HCT116 (cell line): ENCODE data around the gene ATG16L1. TPM values are rescaled to one million over a fixed set of nuclear protein-coding genes. Genes with fewer than 3 reads are reported as not detected.

ENCODE experiments used
- ATAC-seq: fragments of 200-7000 bp; cut with Tn5 transposase; 2 replicates; pipeline ENCODE4 v1.9.1; 2020; ENCODE audit warnings: mild to moderate bottlenecking, moderate library complexity
- BruUV-seq: library from RNA; stranded (reverse); fragments of 400-500 nt; replicated peaks from 2 replicates; lab custom pipeline; 2021; lab: Mats Ljungman, UMichigan
- CTCF ChIA-PET: fragments of 300-600 bp; sonication (Branson Sonifier 250); formaldehyde crosslinking; loops from one replicate; lab custom pipeline; 2021; ENCODE audit warnings: antibody characterized with exemption; lab: Charles Lee
- POLR2A ChIA-PET: fragments of 300-600, 350-600 bp; sonication (Branson Sonifier 250); formaldehyde crosslinking; loops from one replicate; lab custom pipeline; 2021; ENCODE audit warnings: antibody characterized with exemption; lab: Charles Lee
- RAD21 ChIA-PET, 2 experiments: fragments of 300-600 bp; sonication (Branson Sonifier 250); formaldehyde crosslinking; loops; one replicate each; lab custom pipeline; 2023; ENCODE audit warnings: low total read pairs in 2 of 2; ENCODE audit not compliant: uncharacterized antibody in 2 of 2, unreplicated experiment in 2 of 2, low non-redundant PET in 1 of 2; lab: Charles Lee
- DNase-seq: peaks from one replicate; pipeline ENCODE4 v3.0.0-alpha.2; 2010; ENCODE audit warnings: low read depth, low spot score
- H2AFZ ChIP-seq: fragments of 200-600 bp; shearing (Covaris generic), sonication (generic); 2 replicates; pipeline ENCODE4 v1.6.1; 2017; ENCODE audit warnings: low read depth, mixed run types, mixed read lengths, antibody characterized with exemption, low read length; ENCODE audit not compliant: poor library complexity, severe bottlenecking
- H3K27ac ChIP-seq: 2 replicates; pipeline ENCODE4 v1.5.1; 2012; ENCODE audit warnings: low read depth, low read length
- H3K27me3 ChIP-seq: fragments of 200-600 bp; sonication (generic); 2 replicates; pipeline ENCODE4 v1.6.1; 2016; ENCODE audit warnings: mixed run types, low read length, mixed read lengths; ENCODE audit not compliant: insufficient read depth
- H3K36me3 ChIP-seq, 2 experiments: fragments of 200-500 bp in 1 of 2; fragments of 200-600 bp in 1 of 2; sonication (Bioruptor generic) in 1 of 2; sonication (generic) in 1 of 2; 2 replicates each; pipeline versions ENCODE4 v1.5.1 to v1.6.1; 2014 to 2016; ENCODE audit warnings: low read length in 2 of 2, inconsistent platforms in 1 of 2, mixed read lengths in 1 of 2, mixed run types in 1 of 2; ENCODE audit not compliant: insufficient read depth in 2 of 2, control insufficient read depth in 1 of 2
- H3K4me1 ChIP-seq, 2 experiments: fragments of 200-600 bp in 1 of 2; sonication (generic) in 1 of 2; 2 replicates each; pipeline versions ENCODE4 v1.5.1 to v1.6.1; 2012 to 2017; ENCODE audit warnings: low read length in 2 of 2, inconsistent platforms in 1 of 2, mild to moderate bottlenecking in 1 of 2, mixed read lengths in 1 of 2, mixed run types in 1 of 2, moderate library complexity in 1 of 2; ENCODE audit not compliant: insufficient read depth in 2 of 2, control insufficient read depth in 1 of 2
- H3K4me2 ChIP-seq: fragments of 200-600 bp; sonication (generic); 2 replicates; pipeline ENCODE4 v1.6.1; 2017; ENCODE audit warnings: mixed run types, low read length, mixed read lengths
- H3K4me3 ChIP-seq, 2 experiments: fragments of 200-600 bp in 1 of 2; sonication (generic) in 1 of 2; replicated peaks in 1 of 2; 2 replicates each; pipeline ENCODE4 v1.5.1; 2011 to 2016; ENCODE audit warnings: low read length in 2 of 2, control low read depth in 1 of 2, low read depth in 1 of 2, mild to moderate bottlenecking in 1 of 2, mixed read lengths in 1 of 2, mixed run types in 1 of 2
- H3K79me2 ChIP-seq: fragments of 200-600 bp; sonication (generic); 2 replicates; pipeline ENCODE4 v1.6.1; 2017; ENCODE audit warnings: mild to moderate bottlenecking, mixed run types, low read length, moderate library complexity, mixed read lengths; ENCODE audit not compliant: insufficient read depth
- H3K9ac ChIP-seq: fragments of 200-600 bp; sonication (generic); 2 replicates; pipeline ENCODE4 v1.6.1; 2016; ENCODE audit warnings: low read length, mixed read lengths
- H3K9me2 ChIP-seq: fragments of 200-600 bp; sonication (generic), shearing (Covaris generic); 2 replicates; pipeline ENCODE4 v1.6.1; 2017; ENCODE audit warnings: mixed run types, mild to moderate bottlenecking, moderate library complexity; ENCODE audit not compliant: insufficient read depth
- H3K9me3 ChIP-seq, 2 experiments: fragments of 200-500 bp in 1 of 2; fragments of 200-600 bp in 1 of 2; sonication (Bioruptor generic) in 1 of 2; sonication (generic) in 1 of 2; 2 replicates each; pipeline ENCODE4 v1.6.1; 2014 to 2017; ENCODE audit warnings: low read length in 2 of 2, mixed read lengths in 2 of 2, inconsistent platforms in 1 of 2, low read depth in 1 of 2, mild to moderate bottlenecking in 1 of 2, mixed run types in 1 of 2, moderate library complexity in 1 of 2; ENCODE audit not compliant: control insufficient read depth in 1 of 2, insufficient read depth in 1 of 2
- H4K20me1 ChIP-seq: fragments of 200-600 bp; sonication (generic), shearing (Covaris generic); 2 replicates; pipeline ENCODE4 v1.6.1; 2017; ENCODE audit warnings: mixed run types, mild to moderate bottlenecking, moderate library complexity; ENCODE audit not compliant: insufficient read depth
- ELF1 ChIP-seq: IDR thresholded peaks from 2 replicates; pipeline ENCODE4 v1.6.1; 2012; ENCODE audit warnings: low read depth, borderline replicate concordance
- EZH2phosphoT487 ChIP-seq: fragments of 200-600 bp; IDR thresholded peaks from 2 replicates; pipeline ENCODE4 v1.6.1; 2018; ENCODE audit warnings: antibody characterized with exemption, borderline replicate concordance
- FOSL1 ChIP-seq: IDR thresholded peaks from 2 replicates; pipeline ENCODE4 v1.6.1; 2012; ENCODE audit warnings: low read depth
- POLR2AphosphoS5 ChIP-seq: IDR thresholded peaks from 2 replicates; pipeline ENCODE4 v1.6.1; 2011; ENCODE audit warnings: mild to moderate bottlenecking, low read depth, low read length, moderate library complexity
- RAD21 ChIP-seq: IDR thresholded peaks from 2 replicates; pipeline ENCODE4 v1.6.1; 2012; ENCODE audit warnings: low read depth, mild to moderate bottlenecking
- REST ChIP-seq: IDR thresholded peaks from 2 replicates; pipeline ENCODE4 v1.6.1; 2012; ENCODE audit warnings: low read depth
- SIN3A ChIP-seq: IDR thresholded peaks from 2 replicates; pipeline ENCODE4 v1.6.1; 2012; ENCODE audit warnings: low read depth
- SRF ChIP-seq: IDR thresholded peaks from 2 replicates; pipeline ENCODE4 v1.6.1; 2012; ENCODE audit warnings: low read depth
- TCF7L2 ChIP-seq: IDR thresholded peaks from 2 replicates; pipeline ENCODE4 v1.7.0; 2011; ENCODE audit warnings: borderline replicate concordance, inconsistent platforms; ENCODE audit not compliant: insufficient read depth, insufficient read length; ENCODE audit errors: extremely low read depth
- YY1 ChIP-seq: IDR thresholded peaks from 2 replicates; pipeline ENCODE4 v1.6.1; 2011; ENCODE audit warnings: low read length, low read depth, moderate library complexity, mild to moderate bottlenecking; ENCODE audit not compliant: insufficient replicate concordance; ENCODE audit errors: extremely low read depth
- ZFX ChIP-seq: fragments of 450-650 bp; IDR thresholded peaks from 2 replicates; pipeline ENCODE4 v1.6.1; 2017
- ZNF274 ChIP-seq: fragments of 200-500 bp; sonication (Bioruptor generic); IDR thresholded peaks from 2 replicates; pipeline ENCODE4 v1.6.1; 2014; ENCODE audit warnings: mild to moderate bottlenecking, low read depth, low read length, inconsistent platforms
- intact Hi-C: fragments of 100-400 bp; cut with micrococcal nuclease; formaldehyde crosslinking; loops from 2 replicates; pipeline ENCODE4 v1.10.0; 2022
- total RNA-seq: library from RNA; stranded (reverse); gene quantifications from one replicate; pipeline ENCODE4 v1.2.1, GENCODE V29; 2021; ENCODE audit not compliant: unreplicated experiment
- TF ChIP-seq, protein P1 (sequence below): IDR thresholded peaks from 2 replicates; pipeline ENCODE4 v1.6.1; 2012
- TF ChIP-seq, protein P2 (sequence below): IDR thresholded peaks from 2 replicates; pipeline ENCODE4 v1.6.1; 2011; ENCODE audit warnings: mild to moderate bottlenecking, low read length, moderate library complexity; ENCODE audit not compliant: insufficient replicate concordance; ENCODE audit errors: extremely low read depth

Gene ATG16L1
- total RNA-seq, 1 experiment from 2014 or later: 43.4 TPM

- BruUV-seq: no TSS peak
- intact Hi-C loops: no loop called here
- ATAC-seq (no peak), DNase-seq (no peak)
- no peak overlapping the region for H3K4me2 ChIP-seq
- H4K20me1 ChIP-seq: 0 out of 2 replicates have a peak, but pooled peaks cover 3% of the 10 kb centered on the region
- no peaks in the 10 kb centered on the region for H3K4me1 ChIP-seq
- peaks cover 63 to 80% of the 10 kb centered on the region in 2 experiments for H3K36me3 ChIP-seq
- H3K79me2 ChIP-seq: peaks cover 25% of the 10 kb centered on the region
- no peaks in the 10 kb centered on the region for H3K9me3 ChIP-seq
- H3K27ac ChIP-seq: no peak overlapping the region
- H3K9me2 ChIP-seq: no peaks in the 10 kb centered on the region
- ChIA-PET POLR2A (no interaction called here), RAD21 (no interaction called here), CTCF (no interaction called here)
- H3K27me3 ChIP-seq: no peaks in the 10 kb centered on the region
- TF ChIP-seq ELF1: no peak
- TF ChIP-seq TCF7L2: no peak
- TF ChIP-seq REST: no peak
- no peak for TF ChIP-seq ZNF274
- no peak for TF ChIP-seq SIN3A
- no peak for TF ChIP-seq SRF
- TF ChIP-seq ZFX: no peak
- TF ChIP-seq RAD21: no peak
- TF ChIP-seq EZH2phosphoT487: no peak
- no peak for TF ChIP-seq POLR2AphosphoS5
- TF ChIP-seq, protein P1, sequence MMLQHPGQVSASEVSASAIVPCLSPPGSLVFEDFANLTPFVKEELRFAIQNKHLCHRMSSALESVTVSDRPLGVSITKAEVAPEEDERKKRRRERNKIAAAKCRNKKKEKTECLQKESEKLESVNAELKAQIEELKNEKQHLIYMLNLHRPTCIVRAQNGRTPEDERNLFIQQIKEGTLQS: no peak
- TF ChIP-seq, protein P2, sequence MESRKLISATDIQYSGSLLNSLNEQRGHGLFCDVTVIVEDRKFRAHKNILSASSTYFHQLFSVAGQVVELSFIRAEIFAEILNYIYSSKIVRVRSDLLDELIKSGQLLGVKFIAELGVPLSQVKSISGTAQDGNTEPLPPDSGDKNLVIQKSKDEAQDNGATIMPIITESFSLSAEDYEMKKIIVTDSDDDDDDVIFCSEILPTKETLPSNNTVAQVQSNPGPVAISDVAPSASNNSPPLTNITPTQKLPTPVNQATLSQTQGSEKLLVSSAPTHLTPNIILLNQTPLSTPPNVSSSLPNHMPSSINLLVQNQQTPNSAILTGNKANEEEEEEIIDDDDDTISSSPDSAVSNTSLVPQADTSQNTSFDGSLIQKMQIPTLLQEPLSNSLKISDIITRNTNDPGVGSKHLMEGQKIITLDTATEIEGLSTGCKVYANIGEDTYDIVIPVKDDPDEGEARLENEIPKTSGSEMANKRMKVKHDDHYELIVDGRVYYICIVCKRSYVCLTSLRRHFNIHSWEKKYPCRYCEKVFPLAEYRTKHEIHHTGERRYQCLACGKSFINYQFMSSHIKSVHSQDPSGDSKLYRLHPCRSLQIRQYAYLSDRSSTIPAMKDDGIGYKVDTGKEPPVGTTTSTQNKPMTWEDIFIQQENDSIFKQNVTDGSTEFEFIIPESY: no peak
- no peak for TF ChIP-seq FOSL1
- no peak for TF ChIP-seq YY1
- H2AFZ ChIP-seq: no peak overlapping the region
- no peak overlapping the region for H3K9ac ChIP-seq
- no peak overlapping the region for H3K4me3 ChIP-seq
Observed at GRCh38 chr2:233270951-233271350, 19.5 kb downstream of the ATG16L1 start.
